SKM-1 (cell line): ENCODE measurements around the gene DMTF1.
A peak's percentile ranks its signal among the peaks of the same experiment; 100 is the strongest.
"Not testable (repeated sequence)": the region's sequence is repeated elsewhere in the genome, so short reads cannot be mapped to it uniquely, and the experiment has no call there.

Source experiments
- DNase-seq: peaks from one replicate; lab custom pipeline; 2025; ENCODE audit not compliant: unreplicated experiment; lab: John Stamatoyannopoulos, UW

DMTF1 gene

DNA sequence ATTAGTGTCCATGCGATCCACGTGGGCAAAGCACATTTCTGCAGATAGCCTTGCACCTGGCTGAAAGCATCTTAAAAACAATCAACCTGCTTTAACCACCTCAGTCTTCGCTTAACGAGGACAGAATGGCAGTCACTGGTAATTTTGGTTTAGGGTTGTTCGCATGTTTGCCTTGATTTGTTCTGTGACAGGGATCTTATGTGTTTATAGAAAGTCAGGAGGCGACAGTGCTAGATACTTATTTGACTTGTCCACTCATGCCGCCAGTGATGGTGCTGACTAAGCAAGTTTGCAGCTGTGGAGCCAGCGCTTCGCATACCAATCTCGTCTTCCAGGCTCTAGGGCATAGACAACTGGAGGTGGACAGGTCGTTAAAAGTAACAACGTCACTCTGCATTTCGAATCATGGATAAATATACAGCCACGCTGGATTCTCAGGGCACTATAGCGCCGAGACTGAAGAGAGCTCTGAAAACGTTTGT lies 68.5 kb downstream of the DMTF1 start:
- no peak for DNase-seq

GRCh38 chr7:87223666-87224065 lies 71.4 kb downstream of the DMTF1 start:
- DNase-seq: no peak

- DNase-seq: no peak
Measured at GRCh38 chr7:87225696-87226095, 73.4 kb downstream of the DMTF1 start.

DNA sequence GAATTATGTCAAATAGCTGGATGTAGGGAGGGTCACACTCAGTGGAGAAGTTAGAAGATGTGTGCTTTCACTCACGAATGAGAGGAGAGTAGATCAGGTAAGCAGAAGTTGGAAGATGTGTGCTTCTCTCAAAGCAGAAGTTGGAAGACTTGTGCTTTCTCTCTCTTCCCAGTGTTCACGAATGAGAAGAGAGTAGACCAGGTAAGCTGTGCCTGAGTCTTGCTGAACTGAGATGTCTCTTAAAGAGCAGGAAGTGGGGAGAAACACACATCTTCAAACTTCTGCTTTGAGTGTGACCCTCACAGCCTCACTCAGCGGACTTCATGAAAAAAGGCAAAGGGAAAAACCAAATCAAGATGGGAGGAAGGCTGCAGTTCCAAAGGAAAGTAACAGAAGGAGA lies 74.2 kb downstream of the DMTF1 start:
- DNase-seq: peak; percentile 3

DNA sequence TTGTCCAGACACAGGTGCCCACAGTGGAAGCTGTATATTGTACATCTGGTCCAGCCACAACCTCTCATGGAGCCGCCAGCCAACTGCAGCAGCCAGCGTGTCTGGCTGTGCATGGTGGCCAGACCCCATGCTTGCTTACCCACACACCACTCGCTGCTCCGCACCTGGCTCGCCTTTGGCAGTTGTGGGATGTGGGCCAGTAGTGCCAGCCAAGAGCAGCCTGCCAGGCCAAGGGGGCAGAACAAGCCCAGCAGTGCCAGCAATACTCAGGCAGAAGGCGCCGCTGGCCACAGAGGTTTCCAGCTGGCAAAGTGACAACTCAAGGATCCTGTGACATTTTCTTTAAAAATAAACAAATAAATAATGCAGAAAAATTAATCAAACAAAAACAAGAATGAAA lies 79.0 kb downstream of the DMTF1 start:
- DNase-seq: no peak

- no peak for DNase-seq
Measured at GRCh38 chr7:87231711-87232110, 79.5 kb downstream of the DMTF1 start.

- DNase-seq: no peak
Measured at GRCh38 chr7:87234949-87235348, 82.7 kb downstream of the DMTF1 start.

DNA sequence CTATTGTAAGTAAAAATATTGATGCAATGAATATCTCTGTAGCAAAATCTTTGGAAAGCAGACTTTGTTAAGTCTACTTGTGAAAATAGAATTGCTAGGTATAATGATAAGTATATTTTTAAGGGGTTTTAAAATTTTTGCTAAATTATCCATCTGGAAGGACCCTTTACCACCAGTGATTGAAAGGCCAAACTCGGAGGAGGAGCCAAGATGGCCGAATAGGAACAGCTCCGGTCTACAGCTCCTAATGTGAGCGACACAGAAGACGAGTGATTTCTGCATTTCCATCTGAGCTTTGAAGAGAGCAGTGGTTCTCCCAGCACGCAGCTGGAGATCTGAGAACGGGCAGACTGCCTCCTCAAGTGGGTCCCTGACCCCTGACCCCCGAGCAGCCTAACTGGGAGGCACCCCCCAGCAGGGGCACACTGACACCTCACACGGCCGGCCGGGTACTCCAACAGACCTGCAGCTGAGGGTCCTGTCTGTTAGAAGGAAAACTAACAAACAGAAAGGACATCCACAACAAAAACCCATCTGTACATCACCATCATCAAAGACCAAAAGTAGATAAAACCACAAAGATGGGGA lies 86.3 kb downstream of the DMTF1 start:
- not testable (repeated sequence) for DNase-seq

GRCh38 chr7:87245671-87246070 lies 93.4 kb downstream of the DMTF1 start:
- not testable (repeated sequence) for DNase-seq
